Embryonic facial prominence (tissue), 1 donor: ENCODE data around the gene RPL37A.
A peak's percentile ranks its signal among the peaks of the same experiment; 100 is the strongest.

Experiments used
- DNase-seq: peaks from one replicate; pipeline ENCODE4 v3.0.0-alpha.2; 2016; ENCODE audit errors: extremely low spot score

RPL37A gene

GRCh38 chr2:216546641-216547403, 48.2 kb downstream of the RPL37A start:
- no peak for DNase-seq

DNA sequence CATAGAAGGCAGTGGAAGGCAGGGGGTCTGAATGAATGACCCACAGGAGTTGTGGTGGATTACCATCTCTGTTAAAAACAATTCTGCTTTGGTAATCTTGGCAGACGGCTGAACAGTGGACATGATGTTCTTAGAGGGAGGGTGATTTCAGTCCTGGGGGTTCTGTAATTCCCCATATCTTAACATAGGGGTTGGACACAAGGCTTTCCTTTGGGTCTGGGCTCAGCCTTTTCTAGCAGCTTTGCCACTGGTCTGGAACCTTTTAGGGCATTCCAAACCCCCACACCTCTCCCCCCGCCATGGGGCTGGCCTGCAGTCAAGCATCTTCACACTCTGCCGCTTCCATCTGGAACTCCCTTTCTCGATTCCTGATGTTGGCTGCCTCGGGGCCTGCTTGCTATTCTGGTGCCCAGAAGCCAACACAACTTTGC, 50.3 kb downstream of the RPL37A start:
- peak; percentile 41 for DNase-seq

- DNase-seq: no peak
Observed at GRCh38 chr2:216549926-216550690, 51.5 kb downstream of the RPL37A start.

- DNase-seq: peak; percentile 61
Observed at GRCh38 chr2:216551234-216552068, 52.8 kb downstream of the RPL37A start.

- DNase-seq: no peak
Observed at GRCh38 chr2:216553093-216553478, 54.4 kb downstream of the RPL37A start.
